Measurements from ENCODE around the gene CHKA. TPM values are rescaled to one million over a fixed set of nuclear protein-coding genes. Genes with fewer than 3 reads are reported as not detected.

CHKA gene
- total and polyA plus RNA-seq, 2 experiments from 2014 or later = 37.1 to 94.4 TPM

DNA sequence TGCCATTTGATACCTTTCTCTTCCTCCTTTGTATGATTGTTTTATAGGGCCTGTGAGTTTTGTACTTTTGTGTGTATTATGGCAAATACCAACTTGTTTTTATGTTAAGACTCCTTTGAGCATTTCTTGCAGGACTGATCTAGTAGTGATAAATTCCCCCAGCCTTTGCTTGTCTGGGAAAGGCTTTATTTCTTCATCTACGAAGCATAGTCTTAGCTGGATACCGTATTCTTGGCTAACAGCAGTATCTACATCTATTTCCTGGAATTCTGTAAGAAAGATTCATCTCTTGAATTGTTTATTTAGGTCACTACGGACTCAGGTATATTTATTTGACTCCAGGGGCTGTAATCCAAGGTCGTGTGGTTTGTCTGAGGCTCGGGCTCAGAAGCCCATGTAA, 96.7 kb downstream of the CHKA start:
- H3K4me3 Mint-ChIP-seq = no peak overlapping the region
- ATAC-seq (no peak), DNase-seq (ENCODE audit: low spot score) (no peak)
- Histone ChIP-seq H4K20me1 (replicated peaks; ENCODE audit: insufficient read depth) (no peaks in the 10 kb centered on the region), H3K4me2 (no peak overlapping the region), H3K36me3 (ENCODE audit: insufficient read depth) (no peaks in the 10 kb centered on the region), H3K9me2 (ENCODE audit: insufficient read depth) (no peaks in the 10 kb centered on the region), H3K27ac (ENCODE audit: low read depth) (no peak overlapping the region), H3K4me1 (ENCODE audit: insufficient read depth) (no peaks in the 10 kb centered on the region), H3K27me3 (ENCODE audit: insufficient read depth) (no peaks in the 10 kb centered on the region), H2AFZ (no peak overlapping the region), H3K4me3 (no peak overlapping the region), H3F3A (replicated peaks; ENCODE audit: low read depth) (no peaks in the 10 kb centered on the region), H3K79me2 (replicated peaks; ENCODE audit: insufficient read depth) (no peaks in the 10 kb centered on the region)
- H3K27me3 Mint-ChIP-seq (ENCODE audit: insufficient read depth, low read depth, poor library complexity) = peaks cover 21% of the 10 kb centered on the region
- H3K4me1 Mint-ChIP-seq = peaks cover 18% of the 10 kb centered on the region
- H3K27ac Mint-ChIP-seq = no peak overlapping the region
- H3K36me3 Mint-ChIP-seq (ENCODE audit: low read depth) = peaks cover 3% of the 10 kb centered on the region; the same call in 1 of the 3 replicates
- TF ChIP-seq ZNF331 (CRISPR knock-in tag; IDR thresholded peaks at IDR 0.05; ENCODE audit: low read depth) (no peak), EZH2 (IDR thresholded peaks at IDR 0.05; ENCODE audit: low read depth, unreplicated experiment) (no peak), EZH2phosphoT487 (IDR thresholded peaks at IDR 0.05; ENCODE audit: unreplicated experiment) (no peak)
- TF ChIP-seq, protein P1, sequence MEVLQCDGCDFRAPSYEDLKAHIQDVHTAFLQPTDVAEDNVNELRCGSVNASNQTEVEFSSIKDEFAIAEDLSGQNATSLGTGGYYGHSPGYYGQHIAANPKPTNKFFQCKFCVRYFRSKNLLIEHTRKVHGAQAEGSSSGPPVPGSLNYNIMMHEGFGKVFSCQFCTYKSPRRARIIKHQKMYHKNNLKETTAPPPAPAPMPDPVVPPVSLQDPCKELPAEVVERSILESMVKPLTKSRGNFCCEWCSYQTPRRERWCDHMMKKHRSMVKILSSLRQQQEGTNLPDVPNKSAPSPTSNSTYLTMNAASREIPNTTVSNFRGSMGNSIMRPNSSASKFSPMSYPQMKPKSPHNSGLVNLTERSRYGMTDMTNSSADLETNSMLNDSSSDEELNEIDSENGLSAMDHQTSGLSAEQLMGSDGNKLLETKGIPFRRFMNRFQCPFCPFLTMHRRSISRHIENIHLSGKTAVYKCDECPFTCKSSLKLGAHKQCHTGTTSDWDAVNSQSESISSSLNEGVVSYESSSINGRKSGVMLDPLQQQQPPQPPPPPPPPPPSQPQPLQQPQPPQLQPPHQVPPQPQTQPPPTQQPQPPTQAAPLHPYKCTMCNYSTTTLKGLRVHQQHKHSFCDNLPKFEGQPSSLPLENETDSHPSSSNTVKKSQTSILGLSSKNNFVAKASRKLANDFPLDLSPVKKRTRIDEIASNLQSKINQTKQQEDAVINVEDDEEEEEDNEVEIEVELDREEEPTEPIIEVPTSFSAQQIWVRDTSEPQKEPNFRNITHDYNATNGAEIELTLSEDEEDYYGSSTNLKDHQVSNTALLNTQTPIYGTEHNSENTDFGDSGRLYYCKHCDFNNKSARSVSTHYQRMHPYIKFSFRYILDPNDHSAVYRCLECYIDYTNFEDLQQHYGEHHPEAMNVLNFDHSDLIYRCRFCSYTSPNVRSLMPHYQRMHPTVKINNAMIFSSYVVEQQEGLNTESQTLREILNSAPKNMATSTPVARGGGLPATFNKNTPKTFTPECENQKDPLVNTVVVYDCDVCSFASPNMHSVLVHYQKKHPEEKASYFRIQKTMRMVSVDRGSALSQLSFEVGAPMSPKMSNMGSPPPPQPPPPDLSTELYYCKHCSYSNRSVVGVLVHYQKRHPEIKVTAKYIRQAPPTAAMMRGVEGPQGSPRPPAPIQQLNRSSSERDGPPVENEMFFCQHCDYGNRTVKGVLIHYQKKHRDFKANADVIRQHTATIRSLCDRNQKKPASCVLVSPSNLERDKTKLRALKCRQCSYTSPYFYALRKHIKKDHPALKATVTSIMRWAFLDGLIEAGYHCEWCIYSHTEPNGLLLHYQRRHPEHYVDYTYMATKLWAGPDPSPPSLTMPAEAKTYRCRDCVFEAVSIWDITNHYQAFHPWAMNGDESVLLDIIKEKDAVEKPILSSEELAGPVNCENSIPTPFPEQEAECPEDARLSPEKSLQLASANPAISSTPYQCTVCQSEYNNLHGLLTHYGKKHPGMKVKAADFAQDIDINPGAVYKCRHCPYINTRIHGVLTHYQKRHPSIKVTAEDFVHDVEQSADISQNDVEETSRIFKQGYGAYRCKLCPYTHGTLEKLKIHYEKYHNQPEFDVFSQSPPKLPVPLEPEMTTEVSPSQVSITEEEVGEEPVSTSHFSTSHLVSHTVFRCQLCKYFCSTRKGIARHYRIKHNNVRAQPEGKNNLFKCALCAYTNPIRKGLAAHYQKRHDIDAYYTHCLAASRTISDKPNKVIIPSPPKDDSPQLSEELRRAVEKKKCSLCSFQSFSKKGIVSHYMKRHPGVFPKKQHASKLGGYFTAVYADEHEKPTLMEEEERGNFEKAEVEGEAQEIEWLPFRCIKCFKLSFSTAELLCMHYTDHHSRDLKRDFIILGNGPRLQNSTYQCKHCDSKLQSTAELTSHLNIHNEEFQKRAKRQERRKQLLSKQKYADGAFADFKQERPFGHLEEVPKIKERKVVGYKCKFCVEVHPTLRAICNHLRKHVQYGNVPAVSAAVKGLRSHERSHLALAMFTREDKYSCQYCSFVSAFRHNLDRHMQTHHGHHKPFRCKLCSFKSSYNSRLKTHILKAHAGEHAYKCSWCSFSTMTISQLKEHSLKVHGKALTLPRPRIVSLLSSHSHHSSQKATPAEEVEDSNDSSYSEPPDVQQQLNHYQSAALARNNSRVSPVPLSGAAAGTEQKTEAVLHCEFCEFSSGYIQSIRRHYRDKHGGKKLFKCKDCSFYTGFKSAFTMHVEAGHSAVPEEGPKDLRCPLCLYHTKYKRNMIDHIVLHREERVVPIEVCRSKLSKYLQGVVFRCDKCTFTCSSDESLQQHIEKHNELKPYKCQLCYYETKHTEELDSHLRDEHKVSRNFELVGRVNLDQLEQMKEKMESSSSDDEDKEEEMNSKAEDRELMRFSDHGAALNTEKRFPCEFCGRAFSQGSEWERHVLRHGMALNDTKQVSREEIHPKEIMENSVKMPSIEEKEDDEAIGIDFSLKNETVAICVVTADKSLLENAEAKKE (CRISPR knock-in tag; IDR thresholded peaks at IDR 0.05) = no peak
- TF ChIP-seq, protein P2, sequence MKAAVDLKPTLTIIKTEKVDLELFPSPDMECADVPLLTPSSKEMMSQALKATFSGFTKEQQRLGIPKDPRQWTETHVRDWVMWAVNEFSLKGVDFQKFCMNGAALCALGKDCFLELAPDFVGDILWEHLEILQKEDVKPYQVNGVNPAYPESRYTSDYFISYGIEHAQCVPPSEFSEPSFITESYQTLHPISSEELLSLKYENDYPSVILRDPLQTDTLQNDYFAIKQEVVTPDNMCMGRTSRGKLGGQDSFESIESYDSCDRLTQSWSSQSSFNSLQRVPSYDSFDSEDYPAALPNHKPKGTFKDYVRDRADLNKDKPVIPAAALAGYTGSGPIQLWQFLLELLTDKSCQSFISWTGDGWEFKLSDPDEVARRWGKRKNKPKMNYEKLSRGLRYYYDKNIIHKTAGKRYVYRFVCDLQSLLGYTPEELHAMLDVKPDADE (IDR thresholded peaks at IDR 0.05) = no peak
- H3K9me3 Mint-ChIP-seq = no peaks in the 10 kb centered on the region

DNA sequence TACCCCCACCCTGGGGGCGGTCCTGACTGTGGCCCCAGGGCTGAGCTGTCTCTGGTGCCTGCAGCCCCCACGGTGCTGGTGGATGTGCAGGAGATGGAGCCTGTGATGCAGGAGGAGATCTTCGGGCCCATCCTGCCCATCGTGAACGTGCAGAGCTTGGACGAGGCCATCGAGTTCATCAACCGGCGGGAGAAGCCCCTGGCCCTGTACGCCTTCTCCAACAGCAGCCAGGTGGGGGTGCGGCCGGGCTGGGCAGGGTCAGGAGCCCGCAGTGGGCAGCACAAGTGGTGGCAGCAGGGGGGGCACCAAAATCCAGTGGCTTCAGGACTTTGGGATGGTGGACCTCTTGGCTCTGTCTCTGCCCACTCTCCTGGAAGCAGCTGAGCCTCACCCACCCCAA, 98.7 kb downstream of the CHKA start:
- peaks cover 19% of the 10 kb centered on the region for H3K27me3 Mint-ChIP-seq (ENCODE audit: insufficient read depth, low read depth, poor library complexity)
- no peak overlapping the region for H3K4me3 Mint-ChIP-seq
- Histone ChIP-seq H3K4me1 (ENCODE audit: insufficient read depth) (no peaks in the 10 kb centered on the region), H3K27ac (ENCODE audit: low read depth) (no peak overlapping the region), H3K4me2 (no peak overlapping the region), H4K20me1 (replicated peaks; ENCODE audit: insufficient read depth) (no peaks in the 10 kb centered on the region), H3K27me3 (ENCODE audit: insufficient read depth) (no peaks in the 10 kb centered on the region), H3F3A (replicated peaks; ENCODE audit: low read depth) (no peaks in the 10 kb centered on the region), H3K9me2 (ENCODE audit: insufficient read depth) (no peaks in the 10 kb centered on the region), H3K79me2 (replicated peaks; ENCODE audit: insufficient read depth) (no peaks in the 10 kb centered on the region), H3K36me3 (ENCODE audit: insufficient read depth) (no peaks in the 10 kb centered on the region), H2AFZ (no peak overlapping the region), H3K4me3 (no peak overlapping the region)
- ATAC-seq = no peak
- H3K4me1 Mint-ChIP-seq = peaks cover 8% of the 10 kb centered on the region
- H3K9me3 Mint-ChIP-seq = no peaks in the 10 kb centered on the region
- no peak for TF ChIP-seq CREB1 (CRISPR knock-in tag; IDR thresholded peaks at IDR 0.05; ENCODE audit: low read depth)
- TF ChIP-seq, protein P3, sequence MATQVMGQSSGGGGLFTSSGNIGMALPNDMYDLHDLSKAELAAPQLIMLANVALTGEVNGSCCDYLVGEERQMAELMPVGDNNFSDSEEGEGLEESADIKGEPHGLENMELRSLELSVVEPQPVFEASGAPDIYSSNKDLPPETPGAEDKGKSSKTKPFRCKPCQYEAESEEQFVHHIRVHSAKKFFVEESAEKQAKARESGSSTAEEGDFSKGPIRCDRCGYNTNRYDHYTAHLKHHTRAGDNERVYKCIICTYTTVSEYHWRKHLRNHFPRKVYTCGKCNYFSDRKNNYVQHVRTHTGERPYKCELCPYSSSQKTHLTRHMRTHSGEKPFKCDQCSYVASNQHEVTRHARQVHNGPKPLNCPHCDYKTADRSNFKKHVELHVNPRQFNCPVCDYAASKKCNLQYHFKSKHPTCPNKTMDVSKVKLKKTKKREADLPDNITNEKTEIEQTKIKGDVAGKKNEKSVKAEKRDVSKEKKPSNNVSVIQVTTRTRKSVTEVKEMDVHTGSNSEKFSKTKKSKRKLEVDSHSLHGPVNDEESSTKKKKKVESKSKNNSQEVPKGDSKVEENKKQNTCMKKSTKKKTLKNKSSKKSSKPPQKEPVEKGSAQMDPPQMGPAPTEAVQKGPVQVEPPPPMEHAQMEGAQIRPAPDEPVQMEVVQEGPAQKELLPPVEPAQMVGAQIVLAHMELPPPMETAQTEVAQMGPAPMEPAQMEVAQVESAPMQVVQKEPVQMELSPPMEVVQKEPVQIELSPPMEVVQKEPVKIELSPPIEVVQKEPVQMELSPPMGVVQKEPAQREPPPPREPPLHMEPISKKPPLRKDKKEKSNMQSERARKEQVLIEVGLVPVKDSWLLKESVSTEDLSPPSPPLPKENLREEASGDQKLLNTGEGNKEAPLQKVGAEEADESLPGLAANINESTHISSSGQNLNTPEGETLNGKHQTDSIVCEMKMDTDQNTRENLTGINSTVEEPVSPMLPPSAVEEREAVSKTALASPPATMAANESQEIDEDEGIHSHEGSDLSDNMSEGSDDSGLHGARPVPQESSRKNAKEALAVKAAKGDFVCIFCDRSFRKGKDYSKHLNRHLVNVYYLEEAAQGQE (IDR thresholded peaks at IDR 0.05; ENCODE audit: unreplicated experiment) = no peak
- TF ChIP-seq ZNF331 (CRISPR knock-in tag; IDR thresholded peaks at IDR 0.05; ENCODE audit: low read depth) = no peak
- TF ChIP-seq EZH2 (IDR thresholded peaks at IDR 0.05; ENCODE audit: low read depth, unreplicated experiment) = no peak
- no peak for DNase-seq (ENCODE audit: low spot score)
- H3K36me3 Mint-ChIP-seq (ENCODE audit: low read depth) = peaks cover 3% of the 10 kb centered on the region; the same call in 1 of the 3 replicates
- H3K27ac Mint-ChIP-seq = no peak overlapping the region
